ENCODE data around the gene EVA1A.
A peak's percentile ranks its signal among the peaks of the same experiment; 100 is the strongest.

Gene EVA1A, protein sequence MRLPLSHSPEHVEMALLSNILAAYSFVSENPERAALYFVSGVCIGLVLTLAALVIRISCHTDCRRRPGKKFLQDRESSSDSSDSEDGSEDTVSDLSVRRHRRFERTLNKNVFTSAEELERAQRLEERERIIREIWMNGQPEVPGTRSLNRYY

DNA sequence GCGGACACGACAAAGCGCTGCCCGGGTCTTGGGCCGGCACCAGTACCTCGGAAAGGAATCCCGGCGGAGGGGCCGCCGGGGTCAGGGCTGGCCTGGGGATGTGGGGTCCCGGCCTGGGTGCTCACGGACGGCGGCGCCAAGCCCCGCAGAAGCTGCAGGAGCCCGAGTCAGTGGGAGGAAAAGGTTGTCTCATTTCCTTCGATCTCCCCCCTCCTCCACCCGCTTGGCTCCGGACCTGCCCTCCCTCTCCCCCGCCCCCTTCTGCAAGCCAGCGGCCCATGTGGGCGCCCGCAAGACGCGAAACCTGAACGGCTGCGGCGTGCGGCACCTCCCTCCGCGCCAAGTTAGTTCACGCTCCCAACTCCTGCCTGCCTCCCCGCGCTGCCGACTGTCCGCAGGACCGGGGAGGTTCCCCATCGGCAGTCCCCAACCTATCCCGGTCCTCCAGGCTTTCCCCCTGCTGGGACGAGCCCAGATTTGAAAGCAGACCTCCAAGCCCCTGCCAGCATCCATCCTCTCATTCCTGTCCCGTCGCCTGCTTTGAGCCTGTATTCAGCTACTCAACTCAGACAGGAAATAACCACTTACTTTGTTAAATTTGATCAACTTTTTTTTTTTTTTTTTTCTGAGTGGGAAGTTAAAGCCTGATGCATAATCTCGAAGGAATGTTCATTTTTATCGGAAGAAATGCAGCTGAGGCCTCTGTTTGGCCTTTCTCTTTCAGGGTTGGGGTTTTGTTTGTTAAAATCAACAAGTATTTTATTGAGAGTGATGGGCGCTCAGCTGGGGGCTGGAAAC lies at the start of gene EVA1A:
Gene EVA1A, minus strand, starts transcription at position 172 of the 798 bp plus-strand sequence. CDS start 42,799 bp downstream, outside the sequence.
- peak; percentile 87 for DNase-seq

DNA sequence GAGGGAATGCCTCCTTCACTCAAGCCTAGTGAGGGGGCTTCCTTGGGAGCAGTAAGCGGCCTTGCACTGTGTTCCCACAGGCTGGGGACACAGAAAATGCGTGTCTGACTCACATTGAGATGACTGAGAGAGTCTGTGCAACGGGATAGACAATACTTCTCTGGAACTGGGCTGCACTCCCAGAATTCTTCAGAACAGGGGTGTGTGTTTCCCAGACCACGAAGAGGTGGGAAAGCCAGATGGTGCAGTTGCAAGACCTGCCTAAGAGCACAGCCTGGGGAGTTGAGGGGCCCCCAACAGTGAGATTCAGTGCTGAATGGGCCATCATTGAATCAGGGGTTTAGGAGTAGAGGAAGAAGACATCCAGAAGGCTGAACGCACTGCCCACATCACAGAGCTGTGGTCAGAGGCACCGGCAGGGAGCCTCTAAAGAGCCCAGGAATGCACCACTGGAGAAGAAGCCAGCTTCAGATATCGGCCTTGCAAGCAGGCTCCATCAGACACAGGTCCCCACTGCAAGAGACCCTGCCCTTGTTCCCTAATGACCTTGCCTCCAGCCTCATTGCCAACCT lies 49.3 kb upstream of the EVA1A start:
- no peak for DNase-seq

DNA sequence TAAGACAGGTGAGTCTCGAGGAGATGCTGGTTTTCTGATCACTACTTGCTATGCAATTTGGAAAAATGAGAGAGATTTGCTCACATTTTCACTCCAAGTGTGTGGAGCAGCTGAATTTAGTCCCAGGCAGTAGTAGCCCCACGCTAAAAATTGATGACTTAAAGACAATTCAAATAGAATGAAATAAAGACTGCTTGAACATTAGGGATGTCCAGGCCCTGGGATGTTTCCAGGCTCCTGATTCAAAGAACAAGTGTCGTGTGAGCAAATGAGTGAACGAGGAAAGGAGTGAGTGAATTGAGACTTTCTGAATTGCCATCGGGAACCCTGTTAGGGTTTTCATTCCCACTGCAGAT lies 48.6 kb upstream of the EVA1A start:
- no peak for DNase-seq

DNA sequence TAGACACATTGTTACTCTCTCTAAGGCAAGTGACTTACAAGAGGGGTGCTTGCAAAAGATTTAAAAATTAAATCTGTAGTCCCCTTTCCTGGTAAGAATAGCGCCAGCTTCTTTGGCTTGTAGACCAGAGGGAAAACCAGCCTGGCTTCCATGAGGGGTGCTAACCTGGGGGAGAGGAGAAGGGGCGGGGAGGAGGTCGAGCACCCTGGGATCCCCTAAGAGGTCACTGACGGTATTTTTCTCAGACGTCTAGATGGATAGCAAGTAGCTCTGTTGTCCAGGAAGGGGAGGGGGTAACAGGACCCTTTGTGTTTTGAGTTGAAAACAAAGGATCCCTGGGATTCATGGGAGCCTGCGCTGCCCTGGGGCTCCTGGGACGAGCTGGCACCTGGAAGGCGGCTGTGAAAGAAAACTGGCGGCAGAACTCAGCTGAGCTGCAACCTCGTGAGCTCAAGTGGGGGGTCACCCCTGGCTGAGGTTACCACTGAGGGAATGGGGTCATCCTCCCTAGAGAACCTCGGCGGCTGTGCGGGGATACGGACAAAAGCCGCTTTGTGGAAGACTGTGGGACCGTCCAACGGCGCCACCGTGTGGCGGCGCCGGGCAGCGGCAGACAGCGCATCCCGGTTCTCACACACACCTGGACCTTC lies 48.1 kb upstream of the EVA1A start:
- DNase-seq: peak; percentile 67

DNA sequence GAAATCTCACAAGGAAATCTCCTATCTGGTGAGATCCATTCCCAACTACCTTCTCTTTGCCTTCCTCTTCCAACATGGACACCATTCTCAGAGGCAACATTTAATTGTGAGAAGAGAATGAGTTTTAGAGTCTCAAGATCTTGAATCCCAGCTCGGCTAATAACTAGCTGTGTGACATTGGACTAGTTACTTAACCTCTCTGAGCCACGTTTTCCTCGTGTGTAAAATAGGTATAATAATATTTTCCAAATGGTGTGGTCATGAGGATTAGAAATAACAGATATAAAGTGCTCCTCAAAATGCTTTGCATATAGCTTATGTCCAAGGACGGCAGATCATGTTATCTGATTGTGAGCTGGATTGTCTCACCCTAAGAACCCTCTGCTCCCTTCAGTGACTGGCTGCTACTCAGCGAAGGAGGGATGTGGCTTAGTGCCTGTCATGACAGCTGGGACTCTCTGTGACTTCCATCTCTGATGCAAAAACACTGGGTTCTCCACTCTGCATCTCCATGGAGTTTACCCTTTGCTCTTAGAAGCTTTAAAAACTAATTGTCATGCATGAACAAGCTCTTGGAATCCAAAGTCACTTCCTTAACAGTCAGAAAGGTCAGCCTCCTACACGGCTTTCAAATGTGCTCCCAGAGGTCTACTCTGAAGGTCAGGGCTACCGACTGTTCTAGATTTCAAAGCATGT lies 47.4 kb upstream of the EVA1A start:
- no peak for DNase-seq

DNA sequence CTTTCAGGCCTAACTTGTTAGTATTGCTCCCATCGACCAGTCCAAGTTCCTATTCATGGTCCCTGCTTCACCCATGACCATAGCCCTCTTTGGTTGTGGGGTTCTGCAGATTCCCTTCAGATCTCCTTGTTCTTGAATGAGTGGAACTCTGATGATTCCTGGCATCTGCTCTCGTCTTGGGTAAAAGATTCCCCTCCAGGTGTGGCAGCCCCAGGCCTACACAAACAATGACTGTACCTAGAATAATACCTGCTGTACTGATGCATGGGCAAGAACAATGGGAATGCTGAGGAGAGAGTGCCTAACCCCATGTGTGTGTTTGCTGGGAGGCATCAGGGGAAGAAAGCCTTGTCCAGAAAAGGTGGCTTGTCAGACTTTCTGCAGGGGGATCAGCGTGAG lies 46.7 kb upstream of the EVA1A start:
- DNase-seq: no peak

DNA sequence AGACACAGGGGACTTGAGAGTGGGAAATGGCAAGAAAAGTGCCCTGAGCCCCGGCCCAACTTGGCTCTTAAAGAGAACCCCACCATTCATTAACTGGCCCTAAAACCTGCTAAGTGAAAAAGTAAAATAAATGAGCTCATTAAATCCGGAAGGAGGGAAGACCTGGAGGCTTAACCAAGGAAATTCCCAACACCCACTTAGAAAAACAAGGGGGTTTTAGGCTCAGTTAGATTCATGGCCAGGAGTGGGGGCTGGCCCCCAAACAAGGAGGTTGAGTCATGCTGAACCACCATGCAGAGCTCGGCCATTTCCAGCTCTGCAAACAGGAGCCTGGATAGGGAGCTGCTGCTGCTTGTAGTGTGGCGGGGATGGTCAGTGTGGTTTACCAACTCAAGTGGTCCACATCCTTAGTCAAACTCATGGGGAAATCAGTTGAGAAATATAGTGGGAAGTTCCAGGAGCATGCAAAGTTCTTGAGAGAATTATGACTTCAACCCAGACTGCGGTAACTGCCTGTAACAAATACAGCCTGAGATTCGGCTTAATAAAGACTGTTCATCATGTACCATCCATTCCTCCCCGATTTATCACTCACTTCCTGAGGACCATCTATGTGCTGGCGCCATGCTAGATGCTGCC lies 46.1 kb upstream of the EVA1A start:
- DNase-seq: no peak

DNA sequence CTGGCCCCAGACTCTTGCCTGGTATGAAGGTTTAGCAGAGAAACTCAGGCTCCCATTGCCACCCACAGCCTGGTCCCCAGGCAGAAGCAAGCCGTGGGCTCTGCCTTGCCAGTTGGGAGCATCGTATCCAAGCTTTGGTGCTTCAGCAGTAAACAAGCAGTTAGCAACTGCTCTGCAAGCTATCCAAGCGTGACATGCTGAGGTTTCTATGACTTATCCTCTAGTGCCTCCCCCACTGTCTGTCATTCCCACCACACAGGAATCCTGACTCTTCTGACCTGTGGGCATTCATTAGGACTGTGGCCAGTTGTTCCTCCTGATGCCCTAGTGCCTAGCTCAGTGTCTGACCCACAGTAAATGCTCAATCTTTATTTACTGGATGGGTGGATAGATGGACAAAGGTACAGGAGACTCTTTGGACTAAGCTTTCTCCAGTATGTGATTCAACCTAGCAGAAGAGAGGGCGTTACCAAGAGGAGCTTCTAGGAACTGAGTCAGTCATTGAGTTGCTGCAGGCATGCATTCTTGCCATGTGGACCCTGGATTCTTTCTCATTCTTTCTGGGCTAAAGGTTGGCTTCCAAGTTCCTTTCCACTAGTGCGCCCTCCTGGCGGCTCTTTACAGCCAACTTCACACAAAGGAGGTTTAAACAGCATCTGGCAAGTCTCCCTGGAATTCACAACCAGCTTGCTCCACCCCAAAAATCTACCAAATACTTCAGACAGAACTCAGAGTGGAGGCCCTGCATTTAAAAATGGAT lies 45.2 kb upstream of the EVA1A start:
- no peak for DNase-seq

DNA sequence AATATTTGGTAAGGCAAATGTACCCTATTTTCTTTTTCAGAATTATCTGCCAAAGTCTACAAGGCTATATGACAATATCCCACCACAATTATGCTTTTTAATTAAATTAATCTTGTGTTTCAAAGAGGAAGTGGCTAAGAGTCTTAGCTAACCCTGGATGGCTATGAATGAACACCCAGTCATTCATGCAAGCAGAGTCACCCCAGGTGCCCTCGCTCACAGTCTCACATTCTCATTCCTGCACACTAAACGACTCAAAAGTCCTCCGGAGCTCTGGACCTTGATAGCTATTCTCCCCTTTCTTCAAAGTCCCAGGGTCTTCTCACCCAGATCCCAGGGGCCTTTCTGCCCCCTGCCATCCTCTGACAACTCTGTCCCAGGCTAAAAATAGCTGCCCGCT lies 43.7 kb upstream of the EVA1A start:
- DNase-seq: no peak

DNA sequence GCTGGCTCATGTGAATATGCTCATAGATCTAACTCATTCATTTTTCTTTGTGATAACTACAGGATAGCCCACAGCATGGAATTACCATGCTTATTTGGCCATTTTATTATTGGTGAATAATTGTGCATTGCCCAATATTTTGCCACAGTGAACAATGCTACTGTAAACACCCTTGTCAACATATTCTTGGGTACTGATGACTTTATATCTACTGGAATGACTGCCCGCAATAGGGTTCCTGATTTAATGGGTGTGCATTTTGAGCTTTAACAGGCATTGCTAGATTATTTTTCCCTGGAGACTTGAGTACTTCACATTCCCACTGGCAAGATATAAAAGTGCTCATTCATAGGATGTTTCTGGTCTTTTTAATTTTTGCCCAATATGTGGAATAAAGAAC lies 42.7 kb upstream of the EVA1A start:
- DNase-seq: no peak

DNA sequence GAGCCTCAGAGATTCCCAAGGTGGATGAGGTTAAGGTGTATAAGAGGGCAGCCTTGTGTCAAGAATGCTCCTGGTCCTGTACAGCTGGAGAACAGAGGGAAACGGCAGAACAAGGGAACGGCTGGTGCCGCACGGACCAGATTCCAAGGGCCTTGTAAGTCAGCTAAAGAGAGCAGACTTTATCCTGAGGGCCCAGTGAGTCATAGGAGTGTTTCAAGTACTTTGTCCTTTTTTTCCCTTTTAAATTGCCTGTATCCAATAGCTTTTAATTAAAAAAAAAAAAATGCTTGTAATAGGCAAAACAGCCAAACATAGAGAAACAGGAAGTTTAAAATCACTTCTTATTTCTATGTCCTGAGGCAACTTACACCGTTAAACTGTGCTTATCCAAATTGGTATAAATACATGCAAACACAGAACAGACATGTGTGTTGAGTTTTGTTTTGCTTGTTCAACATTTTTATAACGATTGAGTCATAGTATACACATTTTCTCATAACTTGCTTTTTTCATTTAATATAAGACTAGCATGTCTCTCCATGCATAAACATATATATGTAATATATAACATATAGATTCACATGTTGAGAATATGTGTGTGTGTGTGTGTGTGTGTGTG lies 42.1 kb upstream of the EVA1A start:
- no peak for DNase-seq

DNA sequence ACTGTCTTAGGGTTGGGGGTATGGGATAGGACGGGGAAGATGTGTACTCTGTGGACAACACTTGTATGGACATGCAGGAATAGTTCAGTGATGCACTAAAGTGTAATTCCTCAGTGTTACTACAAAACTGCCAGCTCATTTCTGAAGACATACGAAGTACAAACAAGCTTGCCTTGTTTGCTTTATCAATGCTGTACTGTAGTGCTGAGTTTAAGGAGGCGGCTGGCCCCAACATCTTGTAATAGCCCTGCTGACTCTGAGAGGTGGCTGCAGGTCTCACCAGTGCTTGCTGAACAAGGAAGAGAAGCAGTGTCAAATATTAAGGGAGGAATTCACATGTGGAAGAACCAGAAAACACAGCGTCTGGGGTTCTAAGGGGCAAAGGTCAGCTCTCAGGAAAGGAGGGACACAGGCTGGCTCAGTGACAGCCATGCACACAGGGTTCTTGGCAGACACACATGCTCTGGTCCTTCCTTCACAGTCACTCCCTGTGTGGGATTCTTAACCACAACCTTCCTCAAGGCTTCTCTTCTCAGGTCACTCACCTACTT lies 39.8 kb upstream of the EVA1A start:
- no peak for DNase-seq

DNA sequence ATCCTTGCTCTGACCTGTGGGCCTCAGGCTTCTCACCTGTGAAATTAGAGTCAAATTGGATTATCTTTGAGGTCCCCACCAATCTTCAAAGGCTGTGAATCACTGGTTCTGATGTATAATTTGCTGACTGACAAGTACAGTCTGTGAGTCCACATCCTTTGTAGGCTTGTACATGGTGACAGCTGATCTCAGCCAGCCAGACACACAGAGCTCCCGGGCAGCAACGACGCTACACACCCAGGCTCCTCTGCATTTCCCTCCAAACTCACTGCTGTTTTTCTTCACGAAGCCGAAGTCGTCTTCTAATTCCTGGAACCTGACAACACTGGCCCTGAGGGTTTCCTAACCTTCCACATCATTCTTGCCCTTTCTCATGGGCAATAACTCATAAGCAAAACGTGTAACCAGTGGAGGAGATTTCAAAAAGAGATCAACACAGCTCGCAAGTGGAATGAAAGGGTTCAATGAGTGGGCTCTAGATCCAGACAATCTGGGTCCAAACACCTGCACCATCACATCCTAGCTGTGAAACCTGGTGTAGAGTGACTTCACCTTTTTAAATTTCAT lies 37.9 kb upstream of the EVA1A start:
- no peak for DNase-seq

DNA sequence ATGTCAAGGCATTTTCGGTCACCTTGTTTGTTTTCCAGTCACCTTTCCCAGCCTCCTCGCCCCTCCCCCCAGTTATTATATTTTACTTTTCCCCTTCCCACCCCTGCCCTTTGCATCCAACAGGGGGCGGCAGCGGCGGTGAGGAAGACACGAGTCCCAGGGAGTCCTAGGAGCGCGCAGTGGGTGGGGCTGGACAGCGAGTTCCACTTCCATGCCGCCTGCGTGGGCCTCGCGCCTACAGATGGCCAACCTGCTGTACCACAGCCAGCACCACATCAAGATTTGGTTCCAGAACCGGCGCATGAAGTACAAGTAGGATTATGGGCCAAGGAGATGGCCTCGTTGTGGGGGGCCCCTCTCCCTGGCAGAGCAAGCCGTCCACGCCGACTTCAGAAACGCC lies 37.2 kb upstream of the EVA1A start:
- no peak for DNase-seq

DNA sequence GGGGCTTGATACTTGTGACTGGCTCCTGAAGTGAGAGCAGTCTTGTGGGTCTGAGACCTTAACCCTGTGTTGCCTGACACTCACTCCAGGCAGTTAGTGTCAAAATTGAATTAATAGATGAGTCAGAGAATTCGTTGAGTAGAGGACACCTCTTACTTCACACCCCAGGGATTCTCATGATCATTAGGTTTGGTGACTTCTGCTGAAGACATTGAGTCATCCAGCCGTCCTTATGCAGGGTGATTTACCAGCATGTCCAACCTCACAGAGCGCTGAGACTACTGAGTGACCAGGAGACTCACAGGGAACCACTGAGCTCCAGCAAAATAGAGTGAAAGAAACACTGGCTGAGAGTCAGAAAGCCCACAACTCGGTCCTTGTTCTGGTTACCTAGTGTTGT lies 36.0 kb upstream of the EVA1A start:
- no peak for DNase-seq

DNA sequence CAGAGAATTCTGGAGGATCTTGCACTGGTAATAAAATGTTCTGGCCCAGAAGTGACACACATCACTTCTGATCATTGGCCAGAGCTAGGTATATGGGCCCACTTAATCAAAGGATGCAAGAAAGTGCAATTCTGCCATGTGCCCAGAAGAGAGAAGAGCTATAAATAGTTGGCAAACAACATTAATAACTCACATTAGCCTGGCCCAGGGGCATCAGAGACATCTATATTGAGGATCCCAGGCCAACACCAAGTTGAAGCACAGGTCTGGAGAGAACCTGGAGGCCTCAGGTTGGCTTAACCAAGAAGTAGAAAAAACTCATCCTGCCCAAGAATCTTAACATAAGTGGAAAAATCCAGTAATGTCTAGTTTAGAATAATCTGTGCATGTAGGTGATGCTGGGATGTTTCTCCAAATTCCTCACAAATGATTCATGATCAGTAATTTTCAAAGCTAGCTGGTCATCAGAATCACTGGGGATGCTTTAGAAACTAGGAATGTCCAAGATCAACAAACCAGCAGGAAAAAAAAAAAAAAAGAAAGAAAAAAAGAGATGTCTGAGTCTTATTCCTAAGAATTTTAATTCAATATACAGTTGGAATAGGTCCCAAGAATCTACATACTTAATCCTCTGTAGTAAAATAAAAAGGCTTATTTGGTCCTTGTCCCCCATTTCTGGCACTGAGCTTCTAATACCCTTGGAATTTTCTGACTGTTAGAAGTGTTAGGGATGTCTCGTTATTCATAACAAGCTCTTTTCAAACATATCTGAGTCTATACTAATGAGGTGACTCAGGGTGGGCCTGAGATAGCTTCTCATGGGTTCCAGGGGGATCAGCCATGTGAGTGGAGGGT lies 35.0 kb upstream of the EVA1A start:
- DNase-seq: no peak

DNA sequence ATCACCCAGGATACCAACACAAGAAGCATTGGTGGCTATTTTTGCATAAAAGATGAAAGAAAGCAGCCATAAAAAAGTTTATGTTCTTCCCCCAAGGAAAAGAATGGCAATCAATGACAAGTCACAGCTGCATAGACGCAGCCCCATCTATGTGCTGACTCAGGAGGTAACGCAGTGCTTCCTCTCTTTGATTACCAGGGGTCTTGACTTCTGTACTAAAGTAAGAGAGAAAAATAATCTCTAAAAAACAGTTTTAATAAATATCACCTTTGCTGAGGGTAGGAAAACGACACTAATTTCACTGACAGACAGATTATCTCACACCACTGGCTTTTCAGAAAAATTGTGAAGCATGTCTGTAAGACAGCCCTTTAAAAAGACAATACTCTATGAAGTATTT lies 33.9 kb upstream of the EVA1A start:
- no peak for DNase-seq

DNA sequence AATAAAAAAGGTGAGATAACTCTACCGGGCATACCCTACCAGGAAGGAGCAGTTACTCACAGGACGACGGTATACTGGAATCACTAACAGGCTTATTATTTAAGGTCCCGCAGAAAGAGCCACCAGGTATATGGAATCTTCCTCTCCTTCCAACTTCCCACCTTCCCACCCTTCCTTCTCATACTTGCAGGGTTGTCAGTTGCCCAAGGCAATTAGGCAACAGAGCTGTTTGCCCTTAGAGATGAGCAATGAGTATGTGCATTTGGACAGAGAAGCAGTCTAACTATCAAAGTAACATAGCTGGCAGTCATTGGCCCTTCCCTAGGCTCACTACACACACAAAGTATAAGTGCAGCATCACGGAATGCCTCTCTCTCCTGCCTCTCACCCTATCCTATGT lies 32.1 kb upstream of the EVA1A start:
- no peak for DNase-seq

DNA sequence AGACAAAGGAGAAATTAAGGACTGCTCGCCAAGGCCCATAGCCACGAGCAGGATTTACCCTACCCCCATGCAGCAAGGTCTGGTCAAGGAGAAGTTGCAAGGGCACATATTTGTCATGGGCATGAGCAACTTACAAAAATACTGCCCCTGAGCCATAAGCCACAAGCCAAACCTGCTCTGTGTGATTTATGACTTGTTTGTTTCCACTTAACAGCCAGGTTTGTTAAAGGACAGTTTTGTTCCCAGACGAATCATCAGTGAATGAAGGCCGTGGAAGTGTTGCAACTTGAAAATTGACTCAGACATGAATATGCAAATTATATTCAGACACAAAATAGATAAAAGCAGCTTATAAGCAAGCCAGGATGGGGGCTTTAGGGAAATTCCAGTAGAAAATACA lies 31.3 kb upstream of the EVA1A start:
- no peak for DNase-seq
